Kidney (tissue), 22 donors: ENCODE results near the gene CCDC149. TPM values are rescaled to one million over a fixed set of nuclear protein-coding genes. Genes with fewer than 3 reads are reported as not detected.

Source experiments
- DNase-seq, 5 donors: peaks; one replicate each; pipeline ENCODE4 v3.0.0-alpha.2; 2013 to 2020
- FAIRE-seq: peaks from 2 replicates; lab custom pipeline; 2012; peaks lifted over from hg19 to GRCh38; lab: Jason Lieb, UNC
- H3K27ac ChIP-seq, 2 donors: one replicate each; pipeline ENCODE4 v1.7.0; 2013; ENCODE audit warnings: low read depth in 2 of 2, low read length in 2 of 2, inconsistent platforms in 1 of 2
- H3K27me3 ChIP-seq: one replicate; pipeline ENCODE4 v1.7.1; 2013; ENCODE audit warnings: low read length, inconsistent platforms; ENCODE audit not compliant: control insufficient read depth, insufficient read depth
- H3K36me3 ChIP-seq, 3 donors: one replicate each; pipeline versions ENCODE4 v1.7.0 to v1.7.1; 2013; ENCODE audit warnings: low read length in 3 of 3, control low read depth in 1 of 3, inconsistent platforms in 1 of 3; ENCODE audit not compliant: insufficient read depth in 3 of 3, control insufficient read depth in 2 of 3
- H3K4me1 ChIP-seq, 3 donors: one replicate each; pipeline versions ENCODE4 v1.7.0 to v1.7.1; 2013; ENCODE audit warnings: low read length in 3 of 3, inconsistent platforms in 1 of 3, low read depth in 1 of 3; ENCODE audit not compliant: control insufficient read depth in 2 of 3, insufficient read depth in 2 of 3
- H3K4me3 ChIP-seq, 3 donors: one replicate each; pipeline versions ENCODE4 v1.7.0 to v1.8.1; 2013; ENCODE audit warnings: low read length in 3 of 3, control low read depth in 1 of 3, inconsistent platforms in 1 of 3
- H3K9ac ChIP-seq, 3 donors: one replicate each; pipeline versions ENCODE4 v1.7.0 to v1.7.1; 2013; ENCODE audit warnings: low read length in 3 of 3, control low read depth in 1 of 3, inconsistent platforms in 1 of 3
- H3K9me3 ChIP-seq, 3 donors: one replicate each; pipeline versions ENCODE4 v1.7.0 to v1.7.1; 2013; ENCODE audit warnings: low read length in 3 of 3, control low read depth in 1 of 3, inconsistent platforms in 1 of 3; ENCODE audit not compliant: control insufficient read depth in 2 of 3, insufficient read depth in 1 of 3
- CTCF ChIP-seq: IDR thresholded peaks from 3 replicates; pipeline ENCODE4 v1.5.1; 2012; ENCODE audit warnings: mild to moderate bottlenecking, moderate library complexity, borderline replicate concordance; ENCODE audit not compliant: insufficient read depth; ENCODE audit errors: extremely low read depth
- intact Hi-C: fragments of 100-400 bp; cut with DNase I; formaldehyde crosslinking; loops from one replicate; pipeline ENCODE4 v1.11.1; 2022
- long read RNA-seq, 10 donors: library from polyadenylated mRNA in 1 of 10; unstranded in 1 of 10; transcript quantifications; one replicate each; pipeline ENCODE4 v2.0.0 and lab custom pipeline, GENCODE V29; 2021 to 2026
- polyA plus RNA-seq: library from polyadenylated mRNA; stranded (reverse); fragments of 350-450 nt; fragmentation: Illumina TruSeq; extraction: RNeasy Lipid Tissue Mini Kit (QIAGEN cat#74804); gene quantifications from one replicate; pipeline ENCODE4 v1.2.3, GENCODE V29; 2014; ENCODE audit warnings: low read depth, low replicate concordance; ENCODE audit not compliant: insufficient read depth
- total RNA-seq: library from RNA; stranded (reverse); fragmentation: NEBNext Ultra II Directional; extraction: Animal tissue kit (Norgen Biotek cat#: 25700); gene quantifications from one replicate; pipeline ENCODE4 v1.2.1, GENCODE V29; 2021
- donor health status: control.
- donor health status: control.
- donor health status: control.
- donor health status: control.
- donor health status: control.
- donor health status: DM: yes; HTN: yes; CAD: no.
- donor health status: Normal renal cell carcinoma (clear cell type).

Gene CCDC149
- total RNA-seq (21.8 TPM), polyA plus RNA-seq (6.9 TPM)
- long read RNA-seq, donor 1, partial matches to known transcripts = 7 of 11 reads
- long read RNA-seq, donor 1, other reads (novel, unspliced or antisense) = 0 of 11 reads
- long read RNA-seq, donor 2, partial matches to known transcripts = 0 of 2 reads
- long read RNA-seq, donor 2, other reads (novel, unspliced or antisense) = 0 of 2 reads
- long read RNA-seq, donor 3, partial matches to known transcripts = 0 of 1 reads
- long read RNA-seq, donor 3, other reads (novel, unspliced or antisense) = 0 of 1 reads
- long read RNA-seq, donor 4, partial matches to known transcripts = 0 of 2 reads
- long read RNA-seq, donor 4, other reads (novel, unspliced or antisense) = 0 of 2 reads
- long read RNA-seq, donor 5 = 0 reads
- long read RNA-seq, donor 6, partial matches to known transcripts = 0 of 1 reads
- long read RNA-seq, donor 6, other reads (novel, unspliced or antisense) = 0 of 1 reads
- long read RNA-seq, donor 7, transcript CCDC149-204 (12 exons, 3,869 nt) = major isoform, 10 of 14 reads
- long read RNA-seq, donor 7, partial matches to known transcripts = 1 of 14 reads
- long read RNA-seq, donor 7, other reads (novel, unspliced or antisense) = 3 of 14 reads
- long read RNA-seq, donor 8 = 0 reads
- long read RNA-seq, donor 9, partial matches to known transcripts = 0 of 1 reads
- long read RNA-seq, donor 9, other reads (novel, unspliced or antisense) = 0 of 1 reads
- long read RNA-seq, donor 10, partial matches to known transcripts = 0 of 1 reads
- long read RNA-seq, donor 10, other reads (novel, unspliced or antisense) = 0 of 1 reads

GRCh38 chr4:24912252-24913118 lies at the start of gene CCDC149:
Gene CCDC149, minus strand, starts transcription at chr4:24913042. Its CDS starts 178 bp downstream, at chr4:24912864.
- intact Hi-C loops = no loop called here
- peak within 1 kb of the TSS; percentile 16 to 85 (median 29) for H3K9ac ChIP-seq
- peak within 1 kb of the TSS; percentile 66 to 74 for H3K27ac ChIP-seq
- peaks cover 0 to 9% (median 7%) of the 10 kb centered on the region in 3 donors for H3K4me1 ChIP-seq
- DNase-seq (peak; percentile 81 to 93 (median 87)), FAIRE-seq (no peak)
- H3K36me3 ChIP-seq = peaks cover 3 to 11% (median 3%) of the 10 kb centered on the region in 3 donors
- peak within 1 kb of the TSS; percentile 44 to 72 (median 67) for H3K4me3 ChIP-seq
- no peaks in the 10 kb centered on the region for H3K27me3 ChIP-seq
- no peak for TF ChIP-seq CTCF
- no peaks in the 10 kb centered on the region for H3K9me3 ChIP-seq

GRCh38 chr4:24957886-24958285 lies 45.0 kb upstream of the CCDC149 start:
- H3K9me3 ChIP-seq = no peaks in the 10 kb centered on the region
- no peaks in the 10 kb centered on the region for H3K27me3 ChIP-seq
- intact Hi-C loops = no loop called here
- H3K27ac ChIP-seq = no peak overlapping the region
- H3K4me3 ChIP-seq = no peak overlapping the region
- H3K36me3 ChIP-seq = no peaks in the 10 kb centered on the region
- FAIRE-seq (no peak), DNase-seq (no peak)
- no peak for TF ChIP-seq CTCF
- no peak overlapping the region for H3K9ac ChIP-seq
- H3K4me1 ChIP-seq = no peaks in the 10 kb centered on the region

GRCh38 chr4:24956763-24957162 lies 43.9 kb upstream of the CCDC149 start:
- no peak overlapping the region for H3K27ac ChIP-seq
- no peaks in the 10 kb centered on the region for H3K4me1 ChIP-seq
- H3K4me3 ChIP-seq = no peak overlapping the region
- no peaks in the 10 kb centered on the region for H3K9me3 ChIP-seq
- H3K9ac ChIP-seq = no peak overlapping the region
- TF ChIP-seq CTCF = no peak
- no peaks in the 10 kb centered on the region for H3K36me3 ChIP-seq
- no peaks in the 10 kb centered on the region for H3K27me3 ChIP-seq
- DNase-seq = no peak
- intact Hi-C loops = no loop called here
- no peak for FAIRE-seq
